Measurements from ENCODE around the gene PLAGL1.

GRCh38 chr6:144006736-144007477, 1.2 kb downstream of the PLAGL1 start:
- no peak for TF ChIP-seq CTCF (IDR thresholded peaks at IDR 0.05)
- no peak for TF ChIP-seq EZH2 (IDR thresholded peaks at IDR 0.05; ENCODE audit: borderline replicate concordance, insufficient read depth, low read depth, low read length, poor library complexity, severe bottlenecking)
